Muscle of back (tissue), 11 donors: ENCODE data around the gene GGTLC1. TPM values are rescaled to one million over a fixed set of nuclear protein-coding genes. Genes with fewer than 3 reads are reported as not detected.
A peak's percentile ranks its signal among the peaks of the same experiment; 100 is the strongest.

Source experiments
- DNase-seq, 3 donors: peaks; one replicate each; pipeline versions ENCODE4 v3.0.0 to v3.0.0-alpha.2; 2013
- polyA plus RNA-seq, 10 donors: library from polyadenylated mRNA; unstranded; fragments of 120-200 nt; gene quantifications; one replicate each; pipeline ENCODE4 v1.2.1, GENCODE V29; 2013; ENCODE audit not compliant: insufficient read length in 10 of 10

GGTLC1 gene
- polyA plus RNA-seq, 10 donors = not detected

DNA sequence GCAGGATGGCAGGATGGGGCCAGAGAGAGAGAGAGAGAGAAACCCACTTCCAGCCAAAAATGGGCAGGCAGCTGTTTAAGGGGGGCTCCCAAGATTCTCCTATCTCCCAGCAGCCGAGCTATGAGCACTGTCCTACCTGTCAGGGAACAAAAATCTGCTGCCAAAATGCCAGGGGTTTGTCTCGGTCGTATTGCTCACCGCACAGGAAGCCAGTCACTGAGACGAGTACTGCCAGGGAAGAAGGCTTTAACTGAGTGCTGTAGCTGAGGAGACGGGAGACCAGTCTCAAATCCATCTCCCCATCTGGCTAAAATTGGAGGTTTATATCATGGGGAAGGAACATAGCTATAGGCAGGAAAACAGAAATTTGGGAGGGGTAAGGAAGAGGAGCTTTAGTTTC lies 22.3 kb downstream of the GGTLC1 start:
- DNase-seq = no peak

DNA sequence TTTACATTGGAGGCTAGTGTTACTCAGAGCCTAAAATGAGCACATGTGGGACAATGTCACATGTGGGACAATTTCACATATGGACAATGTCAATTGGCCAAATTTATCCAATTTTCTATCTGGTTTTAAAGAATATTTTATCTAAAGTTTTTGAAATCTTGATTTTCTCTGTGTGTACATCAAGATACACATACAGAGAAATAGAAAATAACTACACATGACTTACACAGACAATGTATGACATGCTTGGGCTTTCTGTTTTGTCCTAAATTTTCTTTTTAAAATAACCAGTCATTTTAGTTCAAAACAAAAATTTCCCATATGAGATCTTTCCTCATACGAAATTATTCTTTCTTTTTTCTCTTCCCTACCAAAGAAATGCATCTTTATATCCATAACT lies 24.6 kb downstream of the GGTLC1 start:
- no peak for DNase-seq

DNA sequence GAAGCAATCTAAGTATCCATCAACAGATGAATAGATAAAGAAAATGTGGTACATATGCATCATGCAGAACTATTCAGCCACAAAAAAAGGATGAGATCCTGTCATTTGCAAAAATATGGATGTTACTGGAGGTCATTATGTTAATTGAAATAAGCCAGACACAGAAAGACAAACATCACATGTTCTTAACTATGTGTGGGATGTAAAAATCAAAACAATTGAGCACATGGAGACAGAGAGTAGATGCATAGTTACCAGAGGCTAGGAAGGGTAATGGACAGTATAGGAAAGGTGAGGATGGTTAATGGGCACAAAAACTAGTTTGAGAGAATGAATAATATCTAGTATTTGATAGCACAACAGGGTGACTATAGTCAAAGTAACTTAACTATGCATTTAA lies 26.3 kb downstream of the GGTLC1 start:
- DNase-seq = no peak

DNA sequence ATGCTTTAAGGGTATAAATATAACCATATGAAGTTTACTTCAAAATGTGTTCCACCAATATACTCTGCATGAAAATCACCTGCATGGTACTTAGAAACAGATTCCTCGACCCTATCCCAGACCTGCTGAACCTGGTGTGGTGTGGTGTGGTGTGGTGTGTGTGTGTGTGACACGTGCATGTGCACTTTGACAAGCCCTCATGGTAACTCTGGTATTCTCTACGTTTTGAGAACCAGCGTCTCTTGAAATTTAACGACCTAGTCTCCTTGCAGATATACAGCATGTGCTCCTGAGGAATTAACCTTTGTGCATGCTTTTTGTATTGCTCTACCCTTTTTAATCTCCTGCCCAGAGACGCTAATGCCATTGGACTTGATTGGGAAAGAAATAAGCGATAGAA lies 29.5 kb downstream of the GGTLC1 start:
- DNase-seq = no peak

DNA sequence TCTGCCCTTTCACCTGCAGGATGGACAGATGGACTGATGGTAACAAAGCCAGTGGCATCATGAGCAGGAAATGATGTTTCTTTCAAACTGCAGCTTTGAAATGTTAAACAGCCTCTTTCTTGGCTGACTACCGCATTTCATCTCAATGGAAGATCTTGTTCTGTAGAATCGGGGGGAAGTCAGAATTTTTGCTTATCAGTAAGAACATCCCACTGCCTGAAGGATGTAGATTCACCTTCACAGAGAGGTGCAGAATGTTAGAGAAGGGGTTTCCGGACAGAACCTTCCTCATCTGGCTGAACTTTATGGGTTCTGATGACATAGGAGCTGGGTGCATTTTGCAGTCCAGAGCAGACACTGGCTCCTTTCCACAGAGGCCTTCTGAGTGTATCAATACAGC lies 32.7 kb downstream of the GGTLC1 start:
- DNase-seq = no peak

DNA sequence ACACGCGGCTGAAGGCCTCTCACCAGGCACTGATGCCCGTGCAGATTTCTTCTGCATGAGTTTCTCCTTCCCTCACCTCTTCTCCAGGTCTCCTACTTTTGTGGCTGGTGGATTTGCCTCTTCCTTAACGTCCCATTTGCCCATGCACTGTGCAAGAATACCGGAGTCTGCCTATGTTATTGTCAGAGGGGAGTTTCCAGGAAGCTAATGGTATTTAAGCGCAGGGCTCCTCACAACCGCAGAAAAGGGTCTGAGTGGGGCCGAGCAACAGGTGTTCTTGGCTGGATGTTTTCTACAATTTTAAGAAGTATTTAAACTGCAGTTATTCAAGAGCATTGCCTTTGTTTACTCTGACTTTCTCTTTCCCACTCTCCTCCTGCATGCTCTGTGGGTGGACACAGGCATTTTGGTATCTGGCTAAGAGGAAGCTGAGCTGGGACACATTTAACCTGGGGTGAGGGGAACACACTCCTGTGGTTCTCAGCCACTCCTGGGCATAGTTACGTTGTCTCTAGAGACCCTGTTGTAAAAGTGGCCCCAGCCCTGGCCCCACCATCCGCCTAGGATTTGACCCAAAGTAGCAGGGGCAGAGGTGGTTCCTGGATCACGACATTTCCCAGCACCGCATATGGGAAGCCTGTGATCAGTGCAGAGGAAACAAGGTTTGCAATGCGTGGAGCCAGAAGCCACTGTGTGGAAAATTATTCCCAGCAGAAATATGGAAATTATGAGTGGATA lies 34.4 kb downstream of the GGTLC1 start:
- DNase-seq = no peak

DNA sequence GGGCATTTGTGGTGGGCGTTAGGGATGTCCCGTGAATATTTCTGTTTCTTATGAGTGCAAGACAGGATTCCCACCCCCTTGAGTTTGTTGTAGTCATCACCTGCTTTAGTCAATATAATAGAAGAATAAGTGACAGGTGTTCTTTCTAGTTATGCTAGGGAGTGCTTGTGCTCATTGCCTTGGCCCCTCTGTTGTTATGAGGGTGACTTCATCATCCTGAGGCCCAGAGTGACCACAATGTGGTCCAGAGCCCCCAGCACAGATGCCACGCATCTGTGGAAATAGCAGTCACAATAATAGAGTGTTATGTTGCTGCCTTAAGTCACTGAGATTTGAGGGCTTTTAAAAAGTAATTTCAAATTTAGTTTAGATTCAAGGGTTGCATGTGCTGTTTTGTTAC lies 42.4 kb downstream of the GGTLC1 start:
- no peak for DNase-seq

DNA sequence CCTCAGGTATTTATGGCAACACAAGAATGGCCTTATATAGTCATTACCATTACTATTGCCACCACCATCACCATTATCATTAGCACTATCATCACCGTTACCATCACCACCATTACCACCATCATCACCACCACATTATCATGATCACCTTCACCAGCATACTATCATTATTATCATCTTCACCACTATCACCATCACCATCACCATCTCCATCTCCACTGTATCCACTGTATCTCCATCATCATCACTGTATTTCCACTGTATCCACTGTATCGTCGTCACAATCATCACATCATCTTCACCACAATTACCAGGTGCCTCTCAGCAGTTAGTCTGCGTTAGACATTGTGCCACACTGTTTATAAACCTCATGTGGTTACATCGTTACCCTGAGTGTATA lies 45.3 kb downstream of the GGTLC1 start:
- DNase-seq = no peak

DNA sequence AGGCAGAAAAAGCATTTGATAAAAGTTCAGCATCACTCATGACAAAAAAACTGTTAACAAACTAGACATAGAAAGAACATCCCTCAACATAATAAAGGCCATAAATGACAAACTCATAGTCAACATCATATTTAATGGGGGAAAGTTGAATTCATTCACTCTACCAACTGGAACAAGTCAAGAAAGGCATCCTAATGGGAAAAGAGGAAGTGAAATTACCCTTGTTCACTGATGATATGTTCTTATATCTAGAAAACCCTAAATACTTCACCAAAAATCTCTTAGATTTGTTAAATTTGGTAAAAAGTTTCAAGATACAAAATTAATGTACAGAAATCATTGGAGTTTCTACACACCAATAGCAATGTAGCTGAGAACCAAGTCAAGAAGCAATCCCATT lies 48.9 kb downstream of the GGTLC1 start:
- DNase-seq = no peak

DNA sequence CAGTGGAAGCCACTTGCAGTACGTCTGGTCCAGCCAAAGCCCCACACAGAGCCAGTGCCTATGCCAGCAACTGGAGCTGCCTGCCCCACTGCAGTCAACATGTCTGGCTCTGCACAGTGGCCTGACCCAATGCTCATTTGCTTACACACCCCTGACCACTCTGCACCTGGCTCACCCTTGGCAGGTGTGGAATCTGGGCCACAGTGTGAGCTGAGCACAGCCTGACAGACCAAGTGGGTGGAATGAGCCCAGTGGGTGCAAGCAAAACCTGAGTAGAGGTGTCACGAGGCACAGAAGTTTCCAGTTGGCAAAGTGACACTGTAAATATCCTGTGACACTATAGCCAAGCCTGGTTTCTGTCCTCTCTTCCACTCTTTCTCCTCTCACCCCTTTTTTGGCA lies 49.5 kb downstream of the GGTLC1 start:
- DNase-seq = no peak

DNA sequence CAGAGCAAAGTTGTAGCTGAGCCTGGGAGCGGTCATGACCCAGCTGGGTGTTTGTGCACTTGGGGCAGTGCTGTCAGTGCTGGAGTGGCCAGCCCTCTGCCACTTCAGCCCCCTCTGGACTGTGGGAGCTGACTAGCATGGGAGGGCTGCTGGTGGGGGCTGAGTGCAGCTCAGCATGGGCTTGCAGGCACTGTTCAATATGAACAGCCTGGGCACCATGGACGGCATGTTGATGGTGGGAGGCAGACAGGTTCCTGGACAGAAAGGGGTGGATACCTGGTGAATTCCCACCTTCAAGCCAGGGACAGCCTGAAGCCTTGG lies 50.5 kb downstream of the GGTLC1 start:
- no peak for DNase-seq

DNA sequence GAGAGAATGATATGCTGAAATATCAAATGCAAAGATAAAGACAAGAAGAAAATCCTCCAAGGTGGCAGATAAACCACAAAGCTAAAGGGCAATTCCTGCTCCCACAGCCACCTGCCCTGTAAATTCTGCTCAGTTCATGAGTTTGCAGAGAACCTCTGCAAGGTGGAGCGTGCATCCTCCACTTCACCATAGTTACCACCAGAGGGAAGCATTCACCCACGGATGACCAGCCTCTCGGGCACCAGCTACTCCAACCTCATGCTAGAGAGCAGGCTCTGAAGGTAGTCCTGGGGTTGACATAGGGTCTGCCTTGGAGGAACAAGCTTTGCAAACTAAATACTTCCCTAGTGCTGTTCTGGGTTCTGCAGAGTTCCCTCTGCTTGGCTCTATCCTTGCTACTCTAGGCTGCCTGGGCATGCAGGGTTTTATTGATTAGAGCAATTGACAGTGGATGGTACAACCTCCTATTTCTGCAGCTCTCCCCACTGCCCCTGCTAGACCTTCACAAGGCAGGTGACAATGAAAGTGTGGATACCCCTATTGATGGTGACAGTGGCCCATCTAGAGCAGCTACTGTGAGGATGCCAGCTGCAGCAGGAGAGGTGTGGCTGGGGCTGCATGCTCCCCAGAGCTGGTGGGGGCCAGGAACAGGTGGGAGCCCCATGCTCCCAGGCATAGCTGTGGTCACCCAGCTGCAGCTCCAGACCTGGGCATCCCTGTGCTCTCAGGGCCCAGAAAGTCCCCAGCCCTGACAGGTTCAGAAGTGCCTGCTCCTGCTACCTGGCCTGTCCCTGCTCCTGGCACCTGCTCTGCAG lies 51.1 kb downstream of the GGTLC1 start:
- DNase-seq = peak in 2 of 3 donors; percentile 55 to 70

Other genes with a start within 250 kb of the GGTLC1 start
- not detected for gene CST1, start 237.8 kb downstream of the GGTLC1 start, polyA plus RNA-seq
- gene CST2, start 162.1 kb downstream of the GGTLC1 start, polyA plus RNA-seq = under 1 TPM in 1 of 10 donors, not detected in 9; 0.17 TPM
- not detected for gene CST5, start 109.0 kb downstream of the GGTLC1 start, polyA plus RNA-seq